H4 (cell line): ENCODE results near the gene OXNAD1. TPM values are rescaled to one million over a fixed set of nuclear protein-coding genes. Genes with fewer than 3 reads are reported as not detected.

Experiments
- DNase-seq: peaks from one replicate; pipeline ENCODE4 v3.0.0-alpha.2; 2015; ENCODE audit warnings: low spot score
- total RNA-seq: library from RNA; depleted of rRNA; stranded (reverse); fragments of >200 nt; shearing (Covaris generic); gene quantifications from 2 replicates; pipeline ENCODE4 v1.2.3, GENCODE V29; 2014; rRNA removed

OXNAD1 gene, protein sequence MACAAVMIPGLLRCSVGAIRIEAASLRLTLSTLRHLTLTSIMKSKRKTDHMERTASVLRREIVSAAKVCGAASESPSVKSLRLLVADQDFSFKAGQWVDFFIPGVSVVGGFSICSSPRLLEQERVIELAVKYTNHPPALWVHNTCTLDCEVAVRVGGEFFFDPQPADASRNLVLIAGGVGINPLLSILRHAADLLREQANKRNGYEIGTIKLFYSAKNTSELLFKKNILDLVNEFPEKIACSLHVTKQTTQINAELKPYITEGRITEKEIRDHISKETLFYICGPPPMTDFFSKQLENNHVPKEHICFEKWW
- total RNA-seq: 12.1 and 17.1 TPM in 2 replicates

DNA sequence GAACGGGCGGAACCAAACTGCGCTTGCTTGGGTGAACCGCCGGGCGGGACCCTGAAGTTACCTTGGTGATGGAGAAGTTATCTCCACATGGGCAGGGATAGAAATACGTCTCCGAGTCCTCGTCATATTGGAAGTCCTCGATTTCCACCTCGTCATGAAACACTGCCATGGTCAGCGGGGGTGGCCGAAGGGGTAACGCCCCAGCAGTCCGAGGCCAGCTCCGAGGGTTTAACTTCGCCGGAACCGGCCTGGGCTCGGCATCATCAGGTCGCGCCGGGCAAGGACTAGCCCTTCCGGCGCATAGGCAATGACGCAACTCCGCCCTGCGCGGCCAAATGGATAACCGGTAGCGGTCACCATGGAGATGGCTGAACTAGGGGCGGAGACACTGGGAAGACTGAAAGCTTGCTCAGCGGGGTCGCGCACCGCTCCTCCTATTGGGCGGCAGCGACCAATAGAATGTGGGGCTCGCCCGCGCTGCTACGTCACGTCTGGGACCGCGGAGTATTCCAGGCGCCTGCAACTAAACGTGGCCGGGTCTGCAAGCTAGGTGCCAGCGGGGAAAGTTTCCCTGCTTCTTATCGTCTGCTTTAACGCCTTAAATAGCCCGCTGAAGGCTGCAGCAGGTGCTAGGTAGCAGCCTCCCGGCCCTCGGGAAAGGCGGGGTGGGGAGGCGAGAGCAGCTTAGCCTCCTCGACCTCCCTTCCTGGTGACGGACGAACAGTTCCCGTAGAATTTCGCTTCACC, at the start of gene OXNAD1, which contains the start of gene DPH3:
OXNAD1 (plus strand) TSS at position 505 of the 747 bp plus-strand sequence. CDS start 5,741 bp downstream, outside the sequence.
DPH3 (minus strand) TSS at position 236 of the 747 bp plus-strand sequence; CDS start at position 169, 67 bp downstream.
- peak; percentile 99 for DNase-seq

DNA sequence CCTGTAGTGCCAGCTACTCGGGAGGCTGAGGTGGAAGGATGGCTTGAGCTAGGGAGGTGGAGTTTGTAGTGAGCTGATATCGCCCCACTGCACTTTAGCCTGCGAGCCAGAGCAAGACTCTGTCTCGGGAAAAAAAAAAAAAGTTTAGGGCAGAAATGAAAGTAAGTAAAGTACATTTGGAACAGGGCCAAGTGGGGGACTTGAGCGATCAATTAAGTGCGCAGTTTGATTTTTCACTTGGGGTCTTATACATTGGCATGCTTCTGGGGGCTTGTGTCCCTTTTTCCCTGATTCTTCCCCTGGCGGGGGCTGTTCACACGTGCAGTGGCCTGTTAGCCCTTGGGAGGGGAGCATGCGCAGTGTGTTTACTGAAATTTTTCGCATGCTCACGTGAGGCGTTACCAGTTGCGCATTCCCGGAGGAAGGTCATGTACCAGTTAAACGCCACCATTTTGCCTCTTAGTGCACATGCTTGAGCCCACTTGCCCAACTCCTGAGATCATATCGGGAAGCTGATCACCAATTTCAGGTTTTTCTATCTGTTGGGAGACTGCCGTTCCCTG, 48.6 kb upstream of the OXNAD1 start:
- DNase-seq: no peak

DNA sequence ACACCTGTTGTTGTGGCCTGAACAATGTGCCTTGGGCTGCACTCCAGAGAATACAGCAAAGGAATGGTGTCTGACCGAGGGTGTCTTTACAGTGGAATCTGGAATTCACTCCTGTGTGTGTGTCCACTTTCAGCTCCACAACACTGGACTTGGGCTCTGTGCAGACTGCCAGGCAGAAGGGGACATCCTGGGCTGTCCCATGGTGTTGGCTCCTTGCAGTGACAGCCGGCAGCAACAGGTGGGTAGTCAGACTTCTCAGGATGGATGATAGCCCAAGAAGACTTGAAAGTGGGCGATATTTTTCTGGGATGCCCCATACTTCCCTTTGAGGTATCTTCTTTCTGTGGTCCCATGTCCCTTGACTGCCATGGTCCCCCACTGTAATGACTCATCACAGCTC, 45.2 kb upstream of the OXNAD1 start:
- DNase-seq: no peak

DNA sequence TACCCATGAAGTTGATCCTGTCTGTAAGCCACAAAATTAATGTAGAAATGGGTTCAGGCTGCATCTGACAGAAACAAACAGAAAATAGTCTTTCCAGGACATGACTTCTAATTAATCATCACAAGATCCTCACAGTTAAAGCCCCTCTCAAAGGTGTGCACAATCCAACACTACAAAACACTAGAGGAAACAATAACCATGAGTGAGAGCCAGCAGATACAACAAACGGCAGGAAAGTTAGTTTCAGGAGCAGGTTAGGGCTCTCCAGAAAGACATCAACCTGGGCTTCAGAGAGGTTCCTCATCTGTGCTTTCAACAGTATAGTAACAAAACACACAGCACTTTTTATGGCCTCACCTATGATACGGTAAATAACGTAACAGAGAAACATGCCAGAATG, 43.0 kb upstream of the OXNAD1 start:
- no peak for DNase-seq

DNA sequence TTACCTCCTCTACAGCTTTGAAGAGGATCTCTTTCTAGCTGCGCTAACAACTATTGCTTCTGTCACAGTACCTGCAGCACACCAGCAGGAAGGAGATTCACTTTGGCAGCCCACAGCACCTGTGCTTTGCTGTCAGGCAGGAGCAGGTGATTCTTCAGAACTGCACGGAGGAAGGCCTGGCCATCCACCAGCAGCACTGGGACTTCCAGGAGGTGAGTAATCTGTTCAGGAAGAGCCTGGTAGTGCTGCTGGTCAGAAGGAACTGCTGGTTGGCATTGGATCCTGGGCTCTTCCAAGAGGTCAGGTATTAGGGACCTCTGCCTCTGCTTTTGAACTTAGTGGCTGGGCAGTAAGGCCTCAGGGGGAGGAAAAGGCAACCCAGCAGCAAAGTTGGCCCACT, 42.5 kb upstream of the OXNAD1 start:
- DNase-seq: no peak

DNA sequence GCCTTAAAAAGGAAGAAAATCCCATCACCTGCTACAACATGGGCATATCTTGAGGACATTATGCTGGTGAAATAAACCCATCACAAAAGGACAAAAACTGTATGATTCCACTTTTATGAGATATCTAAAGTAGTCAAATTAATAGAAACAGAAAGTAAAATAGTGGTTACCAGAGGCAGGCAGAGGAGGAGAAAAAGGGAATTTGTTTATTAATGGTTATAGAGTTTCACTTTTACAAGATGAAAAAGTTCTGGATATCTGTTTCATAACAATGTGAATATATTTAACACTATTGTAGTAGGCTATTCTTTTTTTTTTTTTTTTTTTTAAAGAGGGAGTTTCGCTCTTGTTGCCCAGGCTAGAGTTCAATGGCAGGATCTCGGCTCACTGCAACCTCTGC, 40.7 kb upstream of the OXNAD1 start:
- DNase-seq: no peak

DNA sequence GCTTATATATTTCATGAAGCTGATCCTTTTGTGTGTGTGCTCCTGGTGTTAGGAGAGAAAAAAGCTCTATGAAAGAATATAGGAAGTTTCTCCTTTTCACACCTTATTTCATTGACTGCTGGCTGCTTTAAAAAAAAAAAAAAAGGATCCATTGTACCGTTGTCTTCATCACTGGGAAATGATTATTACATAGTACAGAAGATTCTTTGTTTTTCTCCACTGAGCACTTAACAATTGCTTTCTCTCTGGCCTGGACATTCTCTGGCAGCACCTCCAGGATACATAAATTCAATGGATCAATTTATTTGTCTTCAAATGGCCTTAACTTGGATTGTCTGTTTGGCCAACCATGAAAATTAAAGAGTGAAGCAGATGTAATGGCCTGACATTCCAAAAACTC, 37.4 kb upstream of the OXNAD1 start:
- DNase-seq: no peak

DNA sequence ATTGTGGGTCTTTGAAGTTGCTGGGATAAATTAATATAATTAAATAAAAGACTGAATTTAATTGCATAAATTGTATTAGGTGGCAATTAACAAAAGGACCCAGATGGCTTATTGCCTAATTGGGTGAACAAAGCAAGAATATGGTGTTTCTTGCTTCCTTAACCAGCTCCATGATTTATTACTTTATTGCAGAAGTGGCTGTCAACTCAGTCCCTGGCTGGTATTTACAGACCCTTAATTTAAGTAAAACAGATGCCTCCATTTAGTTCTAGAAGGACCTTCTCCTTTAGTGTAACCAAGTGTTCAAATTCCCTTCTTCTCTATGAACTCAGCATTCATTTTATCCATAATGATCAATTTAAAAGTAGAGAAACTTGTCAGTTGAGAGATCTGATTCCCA, 35.3 kb upstream of the OXNAD1 start:
- no peak for DNase-seq

DNA sequence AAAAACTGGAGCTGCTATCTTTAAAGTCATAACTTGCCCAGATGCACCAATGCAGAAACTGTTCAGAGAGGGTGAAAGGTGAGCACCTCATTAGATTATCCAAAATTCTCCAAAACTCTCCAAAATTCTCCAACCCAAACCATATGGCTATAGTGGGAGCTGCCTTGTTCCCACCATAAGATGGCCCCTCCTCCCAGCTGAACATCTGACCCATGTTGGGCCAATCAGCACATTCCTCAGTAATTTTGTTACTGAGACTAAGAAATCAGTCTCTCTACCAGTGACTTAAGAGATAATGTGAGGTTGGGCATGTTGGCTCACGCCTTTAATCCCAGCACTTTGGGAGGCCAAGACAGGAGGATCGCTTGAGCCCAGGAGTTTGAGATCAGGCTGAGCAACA, 33.0 kb upstream of the OXNAD1 start:
- no peak for DNase-seq

DNA sequence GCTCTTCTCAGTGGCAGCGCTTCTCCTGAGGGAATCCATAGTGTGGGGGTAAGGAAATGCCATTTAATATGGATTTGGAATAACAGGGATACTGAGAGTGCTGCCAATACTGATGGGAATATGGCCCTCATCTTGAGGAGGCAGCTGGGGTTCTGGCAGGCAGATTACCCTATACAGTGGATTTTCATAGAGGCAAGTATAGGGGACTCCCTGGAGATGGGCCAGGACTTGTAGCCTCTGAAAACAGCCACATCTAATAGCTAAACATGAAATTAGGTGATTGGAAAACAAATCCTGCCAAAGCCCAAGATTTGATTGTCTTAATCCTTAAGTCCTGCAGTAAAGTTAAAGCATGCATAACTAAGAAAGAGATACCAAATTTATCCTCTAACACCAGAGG, 31.2 kb upstream of the OXNAD1 start:
- no peak for DNase-seq

DNA sequence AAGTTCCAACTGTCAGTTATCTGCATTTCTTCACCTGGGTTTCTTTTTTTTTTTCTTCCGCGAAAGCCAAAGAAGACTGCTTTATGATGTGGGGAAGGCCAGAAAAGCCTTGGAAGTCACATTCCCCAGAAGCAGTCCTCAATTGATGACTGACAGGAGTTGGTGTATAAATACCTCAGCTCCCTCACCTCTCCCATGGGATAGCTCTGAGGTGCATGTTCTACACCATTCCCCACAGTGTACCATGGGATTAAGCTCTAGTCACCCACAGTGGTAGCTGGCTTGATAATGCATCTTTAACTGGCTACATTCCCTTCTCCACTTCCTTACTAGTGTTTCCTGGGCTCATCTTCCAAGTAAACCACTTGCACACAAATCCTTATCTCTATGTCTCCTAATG, 30.7 kb upstream of the OXNAD1 start:
- DNase-seq: no peak

DNA sequence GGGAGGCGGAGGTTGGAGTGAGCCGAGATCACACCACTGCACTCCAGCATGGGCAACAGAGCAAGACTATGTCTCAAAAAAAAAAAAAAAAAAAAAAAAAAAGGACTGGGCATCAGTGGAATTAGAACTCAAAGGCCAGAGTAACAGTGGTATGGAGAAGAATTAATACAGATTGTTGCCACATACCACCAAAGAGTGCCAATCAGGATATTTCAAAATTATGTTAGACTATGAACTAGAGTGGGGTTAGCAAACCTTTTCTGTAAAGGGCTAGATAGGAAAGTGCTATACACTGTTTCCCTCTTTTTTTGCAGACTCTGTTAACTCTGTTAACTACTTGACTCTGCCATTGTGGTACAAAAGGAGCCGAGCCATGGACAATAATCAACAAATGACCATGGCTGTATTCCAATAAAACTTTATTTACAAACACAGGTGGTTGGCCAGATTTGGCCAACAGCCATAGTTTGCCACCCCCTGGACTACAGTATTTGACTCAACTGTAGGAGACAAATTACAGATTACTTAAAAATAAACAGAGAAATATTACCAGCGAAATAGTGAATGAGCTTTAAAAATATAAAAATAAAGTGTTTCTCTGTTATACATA, 28.9 kb upstream of the OXNAD1 start:
- DNase-seq: no peak

DNA sequence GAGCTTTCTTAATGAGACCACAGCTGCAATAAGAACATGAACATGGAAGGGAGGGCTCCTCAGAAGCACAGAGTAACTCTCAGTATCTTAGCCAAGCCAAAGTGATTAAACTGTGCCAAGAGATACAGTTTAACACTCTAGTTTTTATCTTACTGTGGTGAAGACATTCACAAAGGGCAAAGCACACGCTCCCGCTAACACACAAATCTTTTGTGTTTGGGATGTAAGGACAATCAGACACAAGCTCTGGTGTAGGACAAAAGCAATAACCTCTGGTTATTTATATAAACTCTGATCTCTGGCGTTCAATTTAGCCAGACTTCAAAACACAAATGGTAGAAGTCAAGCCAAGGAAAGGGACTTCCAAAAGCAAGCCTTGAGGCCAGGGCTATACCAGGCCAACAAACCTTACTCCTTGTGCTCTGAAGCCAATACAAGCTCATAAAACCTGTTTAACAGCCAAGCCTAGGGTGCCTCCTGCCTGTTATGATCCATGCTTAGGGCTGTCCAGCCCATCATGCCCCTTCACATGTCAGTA, 28.1 kb upstream of the OXNAD1 start:
- no peak for DNase-seq

DNA sequence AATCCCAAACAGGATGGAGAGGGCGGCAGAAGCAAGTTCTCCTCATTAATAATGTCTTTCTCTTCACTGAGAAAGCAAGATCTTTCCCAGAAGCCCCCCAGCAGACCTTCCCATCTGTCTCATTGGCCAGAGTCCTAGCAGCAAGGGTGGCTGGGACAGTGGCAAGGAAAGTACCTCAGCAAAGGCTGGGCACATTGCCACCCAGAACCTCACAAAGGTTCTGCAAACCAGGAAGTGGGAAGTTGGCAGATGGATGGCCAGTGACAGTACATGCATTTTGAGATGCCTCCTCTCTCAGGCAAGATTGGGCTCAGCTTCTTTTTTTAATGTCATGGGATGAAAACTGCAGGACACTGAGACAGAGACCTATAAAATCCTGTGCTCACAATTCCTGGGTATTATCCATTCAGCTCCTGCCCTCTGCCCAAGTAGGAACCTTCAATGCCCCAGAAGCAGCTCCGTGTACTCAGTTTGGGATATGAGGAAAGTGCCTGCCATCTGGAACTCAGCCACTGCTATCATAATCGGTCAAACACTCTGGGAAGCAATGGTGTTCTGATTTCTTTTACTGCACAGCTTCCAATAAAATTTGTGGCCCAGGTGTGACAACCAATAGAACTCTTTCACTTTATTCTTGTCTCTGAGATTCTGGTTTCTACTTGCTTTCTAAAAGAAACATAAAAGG, 25.8 kb upstream of the OXNAD1 start:
- DNase-seq: no peak

DNA sequence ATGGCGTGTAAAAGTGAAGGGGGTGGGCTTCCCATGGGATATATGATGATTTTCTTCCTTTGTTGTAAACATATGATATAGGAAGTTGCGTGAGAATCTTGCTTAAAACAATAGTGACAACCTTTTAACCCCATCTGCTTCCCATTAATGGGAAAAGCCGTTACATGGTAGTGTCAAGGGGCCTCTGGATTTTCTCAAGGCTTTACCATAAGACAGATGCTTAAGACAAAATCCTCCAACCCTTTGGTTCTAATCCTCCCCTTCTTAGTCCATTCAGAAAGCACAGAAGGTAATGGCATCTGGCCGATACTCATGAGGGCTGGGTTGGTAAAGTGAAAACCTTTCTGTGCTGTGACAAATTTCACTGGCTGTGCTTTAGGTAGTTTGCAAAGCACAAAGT, 25.2 kb upstream of the OXNAD1 start:
- DNase-seq: no peak

DNA sequence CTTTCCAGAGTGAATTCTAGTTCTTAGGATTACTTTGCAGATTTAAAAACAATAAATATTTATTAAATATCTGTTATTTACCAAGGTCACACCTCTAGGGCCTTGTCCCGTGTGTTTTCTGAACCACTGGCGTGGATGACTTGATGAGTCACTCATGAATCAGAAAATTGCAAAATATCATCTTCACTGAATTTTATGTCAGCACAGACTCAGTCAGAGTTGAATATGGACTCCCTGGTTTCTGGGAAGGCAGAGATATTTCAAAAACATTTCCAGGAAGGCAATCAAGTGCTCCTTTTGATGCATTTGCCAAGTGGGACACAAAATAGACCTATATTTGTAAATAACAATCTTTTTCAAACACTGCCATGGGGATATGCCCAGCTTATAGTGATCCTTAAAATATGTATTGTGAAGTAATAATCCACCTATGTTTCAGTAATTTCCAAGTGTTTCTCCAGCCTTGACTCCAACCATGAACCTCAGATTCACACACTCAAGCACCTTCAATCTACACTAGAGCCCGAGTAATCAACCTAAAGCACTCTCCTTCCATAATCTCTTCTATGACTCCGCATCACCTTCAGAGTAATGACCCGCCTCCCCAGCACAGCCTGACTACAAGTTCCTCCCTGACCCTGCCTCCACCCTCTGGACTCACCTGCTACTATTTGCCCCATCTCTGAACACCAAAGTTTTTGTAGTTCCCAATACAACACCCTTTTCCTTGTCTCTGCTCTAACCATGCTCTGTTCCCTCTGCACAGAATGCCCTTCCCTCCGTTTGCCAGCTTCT, 24.6 kb upstream of the OXNAD1 start:
- no peak for DNase-seq

DNA sequence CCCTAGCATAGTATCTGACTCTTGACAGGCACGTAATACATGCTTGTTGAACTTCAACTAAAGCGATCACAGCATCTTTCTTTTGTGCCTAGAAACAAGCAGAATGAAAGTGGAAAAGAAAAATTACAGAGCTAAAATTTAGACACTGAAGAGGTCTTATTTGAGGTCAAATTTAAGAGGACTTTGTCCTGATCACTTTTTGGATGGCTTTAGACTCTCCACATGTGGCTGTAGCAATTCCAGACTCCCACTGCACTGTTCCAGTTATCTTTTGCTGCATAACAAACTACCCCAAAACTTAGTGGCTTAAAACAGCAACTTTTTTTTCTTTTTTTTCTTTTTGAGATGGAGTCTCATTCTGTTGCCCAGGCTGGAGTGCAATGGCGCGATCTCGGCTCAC, 23.8 kb upstream of the OXNAD1 start:
- DNase-seq: no peak

DNA sequence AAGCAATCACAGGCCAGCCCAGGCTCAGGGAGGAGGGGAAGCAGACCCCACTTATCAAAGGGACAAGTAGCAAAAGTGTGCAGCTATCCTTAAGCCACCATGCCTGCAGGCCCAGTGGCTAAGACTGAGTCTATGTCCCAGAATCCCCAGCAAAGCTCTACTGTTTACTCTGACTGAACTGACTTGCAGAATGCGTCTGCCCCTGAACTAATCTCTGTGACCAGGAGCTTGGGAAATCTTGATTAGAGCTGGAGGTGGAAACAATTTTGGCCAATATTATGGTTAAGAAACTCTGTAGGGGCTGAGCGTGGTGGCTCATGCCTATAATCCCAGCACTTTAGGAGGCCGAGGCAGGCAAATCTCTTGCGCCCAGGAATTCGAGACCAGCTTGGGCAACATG, 22.8 kb upstream of the OXNAD1 start:
- no peak for DNase-seq

DNA sequence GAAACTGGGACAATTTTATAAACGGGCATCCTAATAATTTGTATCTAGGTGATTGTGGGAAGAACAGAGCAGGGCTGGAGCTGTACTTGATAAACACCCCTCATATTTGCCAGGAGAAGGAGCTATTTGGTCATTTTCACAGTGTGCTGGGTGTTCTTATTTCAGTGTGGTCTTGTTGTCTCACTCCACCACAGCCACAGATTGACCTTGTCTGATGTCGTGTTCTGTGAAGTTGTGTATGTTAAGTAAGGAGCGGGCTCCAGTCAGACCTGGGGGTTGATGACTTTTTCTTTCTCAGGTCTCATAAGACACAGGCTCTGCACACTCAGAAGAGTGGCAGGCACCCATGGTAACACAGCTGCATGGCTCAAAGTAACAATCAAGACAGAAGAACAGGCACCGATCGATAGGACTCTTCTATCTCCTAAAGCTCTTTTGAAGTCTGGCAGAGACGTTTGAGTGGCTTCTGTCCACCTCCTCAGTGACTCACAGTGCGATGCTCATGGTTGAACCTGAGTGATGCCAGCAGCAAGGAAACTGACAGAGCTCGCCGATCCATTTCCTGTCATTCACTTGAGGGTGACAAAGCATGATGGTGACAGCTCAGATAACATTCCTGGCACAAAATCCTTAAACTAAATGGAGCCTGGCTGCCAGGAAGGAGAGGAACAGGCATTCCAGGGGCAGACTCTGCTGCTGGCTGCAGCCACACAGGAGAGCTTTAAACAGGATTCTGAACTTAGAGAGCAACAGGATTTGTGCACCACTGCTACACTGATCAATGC, 21.1 kb upstream of the OXNAD1 start:
- DNase-seq: no peak

DNA sequence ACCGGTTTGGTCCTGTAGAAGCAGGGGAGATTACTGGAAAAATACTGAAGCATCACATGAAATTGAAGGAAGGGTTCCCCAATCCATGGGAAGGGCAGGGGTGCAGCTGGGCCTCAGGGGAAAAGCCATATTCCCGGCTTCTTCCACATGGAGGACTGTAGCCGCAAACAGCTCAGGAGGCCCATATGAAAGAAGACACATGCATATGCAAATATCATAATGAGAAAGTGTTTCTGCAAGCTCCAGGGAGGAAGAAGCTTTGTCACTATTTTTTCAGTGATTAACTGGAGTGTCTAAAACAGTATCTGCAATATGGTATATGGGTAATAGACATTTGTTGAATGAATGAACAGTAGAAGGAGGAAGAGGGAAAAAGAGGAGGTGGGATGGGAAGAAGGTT, 19.4 kb upstream of the OXNAD1 start:
- no peak for DNase-seq
